Effector memory CD4-positive, alpha-beta T cell (primary cell): ENCODE results near the gene GALR3.

Experiments used
- DNase-seq, 3 donors: peaks; one replicate each; pipeline ENCODE4 v3.0.0-alpha.2; 2020
- H3K27ac ChIP-seq: 2 replicates; pipeline ENCODE4 v1.7.0; 2013; ENCODE audit warnings: mild to moderate bottlenecking, low read length, moderate library complexity; ENCODE audit not compliant: insufficient read depth, poor library complexity, severe bottlenecking
- H3K27me3 ChIP-seq: replicated peaks from 2 replicates; pipeline ENCODE4 v1.7.0; 2013; ENCODE audit warnings: mild to moderate bottlenecking, low read length; ENCODE audit not compliant: insufficient read depth, control insufficient read depth, poor library complexity, severe bottlenecking
- H3K36me3 ChIP-seq: 2 replicates; pipeline ENCODE4 v1.7.0; 2013; ENCODE audit warnings: mild to moderate bottlenecking, low read length, moderate library complexity; ENCODE audit not compliant: control insufficient read depth, insufficient read depth
- H3K4me1 ChIP-seq: 2 replicates; pipeline ENCODE4 v1.7.0; 2013; ENCODE audit warnings: low read length, mild to moderate bottlenecking; ENCODE audit not compliant: control insufficient read depth, insufficient read depth, poor library complexity, severe bottlenecking
- H3K4me3 ChIP-seq: 2 replicates; pipeline ENCODE4 v1.7.0; 2013; ENCODE audit warnings: low read length, low read depth, mild to moderate bottlenecking; ENCODE audit not compliant: insufficient read depth, poor library complexity, severe bottlenecking
- H3K9me3 ChIP-seq: 2 replicates; pipeline ENCODE4 v1.7.0; 2013; ENCODE audit warnings: mild to moderate bottlenecking, low read length, moderate library complexity; ENCODE audit not compliant: control insufficient read depth

GALR3 gene

DNA sequence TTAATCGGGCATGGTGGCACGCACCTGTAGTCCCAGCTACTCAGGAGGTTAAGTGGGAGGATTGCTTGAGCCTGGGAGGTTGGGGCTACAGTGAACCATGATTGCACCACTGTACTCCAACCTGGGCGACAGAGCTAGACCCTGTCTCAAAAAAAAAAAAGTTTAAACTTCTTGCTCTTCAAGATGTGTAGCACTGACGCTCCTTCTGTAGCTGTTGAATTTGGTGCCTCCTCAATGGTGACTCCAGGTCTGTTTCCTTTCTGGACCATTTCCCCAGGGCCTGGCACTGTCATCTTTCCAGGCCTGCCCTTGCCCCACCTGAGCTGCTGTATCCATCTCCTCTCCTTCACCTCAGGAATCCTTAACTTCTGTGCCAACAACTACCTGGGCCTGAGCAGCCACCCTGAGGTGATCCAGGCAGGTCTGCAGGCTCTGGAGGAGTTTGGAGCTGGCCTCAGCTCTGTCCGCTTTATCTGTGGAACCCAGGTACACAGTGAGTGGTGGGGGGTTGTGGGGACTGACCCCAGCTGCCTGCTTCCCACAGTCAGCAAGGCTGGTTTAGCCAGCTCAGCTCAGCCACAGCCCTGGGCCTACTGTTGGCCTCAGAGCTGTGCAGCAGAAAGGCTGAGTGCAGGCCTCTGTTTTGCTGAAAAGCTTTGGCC, 13.4 kb upstream of the GALR3 start:
- Histone ChIP-seq H3K4me1 (peaks cover 25% of the 10 kb centered on the region), H3K27me3 (peaks cover 34% of the 10 kb centered on the region), H3K4me3 (no peak overlapping the region), H3K9me3 (no peaks in the 10 kb centered on the region), H3K36me3 (no peaks in the 10 kb centered on the region), H3K27ac (no peak overlapping the region)
- no peak for DNase-seq

DNA sequence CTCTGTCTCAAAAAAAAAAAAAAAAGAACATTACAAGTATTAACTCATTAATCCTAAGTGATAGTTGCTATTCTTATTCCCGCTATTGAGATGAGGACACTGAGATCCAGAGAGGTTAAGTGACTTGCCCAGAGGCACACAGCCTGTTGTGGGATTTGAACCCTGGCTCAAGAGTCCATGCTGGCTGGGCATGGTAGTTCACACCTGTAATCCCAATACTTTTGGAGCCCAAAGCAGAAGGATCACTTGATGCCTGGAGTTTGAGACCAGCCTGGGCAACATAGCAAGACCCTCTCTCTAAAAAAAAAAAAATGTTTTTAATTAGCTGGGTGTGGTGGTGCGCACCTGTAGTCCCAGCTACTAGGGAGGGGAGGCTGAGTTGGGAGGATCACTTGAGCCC, 11.3 kb upstream of the GALR3 start:
- H3K4me1 ChIP-seq = peaks cover 16% of the 10 kb centered on the region
- no peak overlapping the region for H3K27ac ChIP-seq
- no peaks in the 10 kb centered on the region for H3K36me3 ChIP-seq
- DNase-seq = no peak
- H3K4me3 ChIP-seq = no peak overlapping the region
- peaks cover 20% of the 10 kb centered on the region for H3K27me3 ChIP-seq
- H3K9me3 ChIP-seq = no peaks in the 10 kb centered on the region

DNA sequence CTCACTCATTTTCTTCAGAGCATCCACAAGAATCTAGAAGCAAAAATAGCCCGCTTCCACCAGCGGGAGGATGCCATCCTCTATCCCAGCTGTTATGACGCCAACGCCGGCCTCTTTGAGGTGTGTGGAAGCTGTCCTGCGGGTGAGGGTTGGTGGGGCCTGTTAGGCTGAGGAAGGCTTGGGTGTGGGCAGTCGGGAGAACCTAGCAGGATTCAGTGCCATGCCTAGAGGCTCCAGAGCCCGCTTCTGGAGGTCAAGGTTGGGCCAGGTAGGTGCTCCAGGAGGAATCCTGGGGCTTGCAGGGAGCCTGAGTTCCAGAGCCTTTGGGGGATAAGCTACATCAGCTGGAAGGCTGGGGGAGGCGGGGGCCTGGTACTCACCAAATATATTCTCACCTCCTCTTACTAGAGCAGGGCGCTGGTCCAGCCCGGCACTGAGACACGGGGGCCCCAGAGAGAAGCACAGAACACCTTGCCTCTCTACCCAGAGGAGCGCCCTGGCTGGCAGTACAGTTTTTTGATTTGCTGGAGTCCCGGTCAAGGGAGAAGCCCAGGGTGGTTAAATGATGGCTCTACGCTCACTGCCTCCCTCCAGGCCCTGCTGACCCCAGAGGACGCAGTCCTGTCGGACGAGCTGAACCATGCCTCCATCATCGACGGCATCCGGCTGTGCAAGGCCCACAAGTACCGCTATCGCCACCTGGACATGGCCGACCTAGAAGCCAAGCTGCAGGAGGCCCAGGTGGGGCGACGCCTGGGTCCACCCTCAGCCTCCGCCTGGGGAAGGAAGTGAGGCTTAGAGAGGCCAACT, 10.1 kb upstream of the GALR3 start:
- no peak overlapping the region for H3K27ac ChIP-seq
- peaks cover 12% of the 10 kb centered on the region for H3K4me1 ChIP-seq
- no peak overlapping the region for H3K4me3 ChIP-seq
- DNase-seq = no peak
- H3K27me3 ChIP-seq = peaks cover 8% of the 10 kb centered on the region
- no peaks in the 10 kb centered on the region for H3K36me3 ChIP-seq
- no peaks in the 10 kb centered on the region for H3K9me3 ChIP-seq

DNA sequence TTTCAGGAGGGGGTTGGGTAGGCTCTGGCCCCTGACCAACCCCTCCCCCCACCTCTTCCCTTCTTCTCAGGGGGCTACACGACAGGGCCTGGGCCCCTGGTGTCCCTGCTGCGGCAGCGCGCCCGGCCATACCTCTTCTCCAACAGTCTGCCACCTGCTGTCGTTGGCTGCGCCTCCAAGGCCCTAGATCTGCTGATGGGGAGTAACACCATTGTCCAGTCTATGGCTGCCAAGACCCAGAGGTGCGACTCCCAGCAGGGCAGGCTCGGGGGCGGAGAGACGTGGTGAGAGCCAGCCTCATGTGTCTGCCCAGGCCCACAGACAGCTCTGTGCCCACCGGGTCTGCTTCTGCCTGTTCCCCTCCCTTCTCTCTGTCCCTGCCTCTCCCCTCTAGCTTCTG, 7.6 kb upstream of the GALR3 start:
- Histone ChIP-seq H3K9me3 (no peaks in the 10 kb centered on the region), H3K27ac (no peak overlapping the region), H3K27me3 (no peaks in the 10 kb centered on the region), H3K4me3 (no peak overlapping the region), H3K4me1 (peaks cover 19% of the 10 kb centered on the region), H3K36me3 (no peaks in the 10 kb centered on the region)
- no peak for DNase-seq

DNA sequence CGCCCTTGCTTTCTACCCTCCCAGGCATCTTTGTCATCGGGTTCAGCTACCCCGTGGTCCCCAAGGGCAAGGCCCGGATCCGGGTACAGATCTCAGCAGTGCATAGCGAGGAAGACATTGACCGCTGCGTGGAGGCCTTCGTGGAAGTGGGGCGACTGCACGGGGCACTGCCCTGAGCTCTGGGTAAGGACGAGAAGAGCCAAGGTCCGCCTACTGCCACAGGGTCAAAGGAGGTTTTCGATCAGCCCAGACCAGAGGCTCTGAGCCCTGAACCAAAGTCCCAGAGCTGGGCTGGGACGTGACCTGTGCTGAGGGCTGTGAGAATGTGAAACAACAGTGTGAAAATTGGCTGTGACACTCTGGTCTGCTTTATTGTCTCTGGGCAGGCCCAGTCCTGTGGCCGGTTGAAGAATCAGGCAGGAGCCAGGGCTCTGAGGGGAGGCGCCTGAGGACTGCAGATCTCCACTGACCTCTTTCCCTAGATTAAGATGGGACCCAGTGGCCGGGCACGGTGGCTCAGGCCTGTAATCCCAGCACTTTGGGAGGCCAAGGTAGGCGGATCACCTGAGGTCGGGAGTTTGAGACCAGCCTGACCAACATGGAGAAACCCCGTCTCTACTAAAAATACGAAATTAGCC, 6.5 kb upstream of the GALR3 start:
- no peak for DNase-seq
- no peaks in the 10 kb centered on the region for H3K27me3 ChIP-seq
- peaks cover 19% of the 10 kb centered on the region for H3K4me1 ChIP-seq

DNA sequence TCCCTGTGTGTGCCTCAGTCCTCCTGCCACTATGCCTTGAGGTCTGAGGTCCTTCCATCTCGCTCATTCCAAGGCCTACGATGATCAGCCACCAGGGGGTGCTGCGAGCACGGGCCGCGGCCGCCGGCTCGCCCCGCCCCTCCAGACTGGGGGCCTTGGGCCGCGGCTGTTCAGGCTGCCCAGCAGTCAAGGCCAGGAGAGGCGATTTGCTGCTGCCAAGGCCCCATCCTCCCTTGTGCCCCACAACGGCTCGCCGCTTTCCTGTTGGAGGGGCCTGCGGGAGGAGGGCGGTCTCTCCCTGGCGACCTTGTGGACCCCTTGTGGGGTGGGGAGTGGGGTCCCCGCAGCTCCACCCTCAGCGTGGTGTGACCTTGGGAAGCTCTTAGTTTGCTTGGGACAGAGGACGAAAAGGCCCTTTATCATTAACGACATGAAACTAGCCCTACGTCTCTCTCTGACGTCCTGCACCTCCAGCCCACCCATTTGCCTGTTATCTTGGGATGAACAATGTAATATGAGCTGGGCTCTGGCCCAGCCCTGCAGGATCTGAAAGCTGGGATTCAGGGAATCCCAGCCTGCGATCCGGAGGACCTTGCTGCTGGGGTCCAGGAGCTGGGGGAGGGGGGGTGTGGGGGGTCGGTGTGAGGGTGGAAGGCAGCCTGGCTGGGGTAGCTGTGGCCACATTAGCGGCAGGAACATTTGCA, 5.3 kb upstream of the GALR3 start:
- peak overlapping the region; percentile 49 for H3K4me3 ChIP-seq
- peak overlapping the region; percentile 39 for H3K27ac ChIP-seq
- DNase-seq = peak; percentile 62 to 69 (median 62)
- no peaks in the 10 kb centered on the region for H3K27me3 ChIP-seq
- H3K9me3 ChIP-seq = no peaks in the 10 kb centered on the region
- H3K4me1 ChIP-seq = peaks cover 19% of the 10 kb centered on the region
- H3K36me3 ChIP-seq = no peaks in the 10 kb centered on the region

More for the DNA sequence above, 6.5 kb upstream of the GALR3 start:
- Histone ChIP-seq H3K27ac (no peak overlapping the region), H3K4me3 (no peak overlapping the region), H3K9me3 (no peaks in the 10 kb centered on the region), H3K36me3 (no peaks in the 10 kb centered on the region)

DNA sequence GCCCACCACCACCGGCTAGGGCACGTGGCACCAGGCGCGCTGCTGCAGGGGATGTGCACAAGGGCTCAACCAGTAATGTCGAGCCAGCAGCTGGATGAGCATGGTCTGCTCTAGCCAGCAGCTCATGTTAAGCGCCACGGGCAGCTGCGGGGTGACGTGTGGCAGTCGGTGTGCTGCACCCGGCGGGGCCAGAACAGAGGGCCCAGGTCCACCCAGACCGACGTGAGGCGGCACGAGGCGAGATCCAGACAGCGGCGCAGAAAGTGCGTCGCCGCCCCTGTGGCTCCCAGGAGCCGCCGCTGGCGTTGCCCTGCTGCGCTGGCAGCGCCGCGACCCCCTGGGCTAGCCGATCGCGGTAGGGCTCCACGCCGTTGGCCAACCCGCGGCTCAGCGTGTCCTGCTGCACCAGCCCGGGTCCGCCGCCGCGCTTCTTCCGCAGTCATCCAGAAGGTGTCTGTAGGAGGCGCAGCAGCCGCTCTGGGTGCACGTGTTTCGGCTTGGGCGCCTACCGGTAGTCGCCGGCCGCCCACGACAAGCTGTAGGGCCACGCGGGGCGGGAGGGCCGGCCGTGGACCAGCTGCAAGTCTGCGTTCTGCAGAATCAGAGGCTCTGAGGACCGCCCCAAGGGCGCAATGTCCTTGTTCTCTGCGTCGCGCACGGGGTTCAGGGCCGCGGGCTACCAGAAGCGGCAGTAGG, 4.6 kb upstream of the GALR3 start:
- no peaks in the 10 kb centered on the region for H3K27me3 ChIP-seq
- H3K9me3 ChIP-seq = no peaks in the 10 kb centered on the region
- no peak overlapping the region for H3K27ac ChIP-seq
- DNase-seq = peak; percentile 19 to 51 (median 25)
- peak overlapping the region; percentile 49 for H3K4me3 ChIP-seq
- H3K4me1 ChIP-seq = peaks cover 19% of the 10 kb centered on the region
- no peaks in the 10 kb centered on the region for H3K36me3 ChIP-seq

DNA sequence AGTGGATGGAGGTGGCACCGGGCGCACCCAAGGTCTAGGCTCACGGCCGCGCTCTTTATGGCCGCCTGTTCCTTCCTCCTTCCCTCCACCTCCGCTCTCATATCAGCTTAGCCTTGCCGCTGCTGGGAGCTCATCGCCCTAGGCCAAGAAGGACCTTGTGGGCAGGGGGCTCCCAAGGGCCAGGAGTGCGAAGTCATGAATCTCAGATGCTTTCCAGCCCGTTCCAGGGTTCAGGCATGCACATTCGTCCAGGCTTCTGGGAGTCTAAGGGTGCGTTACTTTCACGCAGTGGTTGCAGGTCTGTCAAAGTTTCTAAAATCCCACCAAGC, 4.1 kb upstream of the GALR3 start:
- no peak for DNase-seq
- H3K4me1 ChIP-seq = peaks cover 19% of the 10 kb centered on the region
- H3K27ac ChIP-seq = no peak overlapping the region
- H3K4me3 ChIP-seq = peak overlapping the region; percentile 49
- H3K27me3 ChIP-seq = no peaks in the 10 kb centered on the region
- no peaks in the 10 kb centered on the region for H3K36me3 ChIP-seq
- no peaks in the 10 kb centered on the region for H3K9me3 ChIP-seq

DNA sequence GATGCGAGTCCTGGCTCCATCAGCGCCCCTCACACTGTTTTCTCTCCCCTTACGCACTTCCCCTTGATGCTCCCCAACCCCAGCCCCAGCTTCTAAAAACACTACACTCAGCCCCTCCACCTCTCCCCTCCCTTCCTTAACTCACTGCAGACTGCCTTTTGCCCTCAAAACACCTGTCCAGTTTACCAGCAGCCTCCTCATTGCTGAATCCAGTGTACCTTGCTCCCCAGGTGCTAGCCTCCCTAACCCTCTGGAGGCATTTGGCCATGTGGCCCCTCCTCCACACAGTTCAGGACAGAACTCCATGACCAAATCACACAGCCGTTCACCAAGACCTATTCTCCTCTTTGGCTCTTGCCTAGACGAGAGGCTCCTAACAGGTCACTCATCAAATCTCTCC, 2.8 kb upstream of the GALR3 start:
- DNase-seq = no peak
- Histone ChIP-seq H3K27me3 (no peaks in the 10 kb centered on the region), H3K4me1 (peaks cover 19% of the 10 kb centered on the region), H3K27ac (no peak overlapping the region), H3K9me3 (no peaks in the 10 kb centered on the region), H3K36me3 (no peaks in the 10 kb centered on the region), H3K4me3 (no peak overlapping the region)
